H1 (cell line): ENCODE measurements around the gene GNA12. TPM values are rescaled to one million over a fixed set of nuclear protein-coding genes. Genes with fewer than 3 reads are reported as not detected.
"Not testable (repeated sequence)": the region's sequence is repeated elsewhere in the genome, so short reads cannot be mapped to it uniquely, and the experiment has no call there.

ENCODE experiments used
- CTCF ChIA-PET: fragments of 300-600 bp; sonication (Branson Sonifier 250); formaldehyde crosslinking; loops from one replicate; lab custom pipeline; 2021; ENCODE audit not compliant: partially characterized antibody; lab: Charles Lee
- POLR2A ChIA-PET: fragments of 300-600 bp; sonication (Branson Sonifier 250); formaldehyde crosslinking; loops from one replicate; lab custom pipeline; 2021; ENCODE audit warnings: inconsistent platforms; ENCODE audit not compliant: partially characterized antibody; lab: Charles Lee
- DNase-seq, 2 experiments: peaks; one replicate each; pipeline versions ENCODE4 v3.0.0 to v3.0.0-alpha.2; 2010 to 2022; ENCODE audit warnings: low spot score in 2 of 2, low read depth in 1 of 2, mixed read lengths in 1 of 2
- FAIRE-seq: peaks from 2 replicates; lab custom pipeline; 2011; peaks lifted over from hg19 to GRCh38; lab: Jason Lieb, UNC
- H2AFZ ChIP-seq: 2 replicates; pipeline ENCODE4 v1.8.1; 2012; ENCODE audit warnings: low read length, inconsistent platforms
- H2AK5ac ChIP-seq: 2 replicates; pipeline ENCODE4 v1.6.1; 2013; ENCODE audit warnings: low read depth, low read length
- H2BK120ac ChIP-seq: replicated peaks from 2 replicates; pipeline ENCODE3; 2013; ENCODE audit warnings: low read depth, low read length, inconsistent platforms
- H2BK12ac ChIP-seq: 2 replicates; pipeline ENCODE4 v1.6.1; 2013; ENCODE audit warnings: low read depth, low read length
- H2BK15ac ChIP-seq: 2 replicates; pipeline ENCODE4 v1.6.1; 2013; ENCODE audit warnings: low read length
- H2BK20ac ChIP-seq: 2 replicates; pipeline ENCODE4 v1.6.1; 2013; ENCODE audit warnings: low read length
- H2BK5ac ChIP-seq: 2 replicates; pipeline ENCODE4 v1.6.1; 2013; ENCODE audit warnings: low read depth, low read length
- H3K14ac ChIP-seq: 2 replicates; pipeline ENCODE4 v1.6.1; 2013; ENCODE audit warnings: inconsistent platforms; ENCODE audit not compliant: insufficient read length
- H3K18ac ChIP-seq: 2 replicates; pipeline ENCODE4 v1.6.1; 2013; ENCODE audit warnings: low read length; ENCODE audit errors: extremely low read depth
- H3K23ac ChIP-seq: 2 replicates; pipeline ENCODE4 v1.6.1; 2013; ENCODE audit warnings: inconsistent platforms; ENCODE audit not compliant: insufficient read length
- H3K23me2 ChIP-seq: 2 replicates; pipeline ENCODE4 v1.6.1; 2013; ENCODE audit warnings: low read depth, low read length
- H3K27ac ChIP-seq: 2 replicates; pipeline ENCODE4 v1.6.1; 2011; ENCODE audit warnings: low read depth, low read length, inconsistent platforms
- H3K27me3 ChIP-seq, 4 experiments: replicated peaks in 1 of 4; 1 replicate in 1 of 4; 2 replicates in 3 of 4; pipeline versions ENCODE4 v1.6.1 to v1.8.1; 2011 to 2013; ENCODE audit warnings: low read length in 3 of 4, mild to moderate bottlenecking in 3 of 4, inconsistent platforms in 2 of 4, mixed read lengths in 2 of 4, moderate library complexity in 1 of 4; ENCODE audit not compliant: control insufficient read depth in 3 of 4, insufficient read depth in 3 of 4; ENCODE audit errors: extremely low read depth in 1 of 4
- H3K36me3 ChIP-seq, 4 experiments: 2 replicates each; pipeline versions ENCODE4 v1.6.1 to v1.8.1; 2011 to 2013; ENCODE audit warnings: mild to moderate bottlenecking in 4 of 4, low read length in 3 of 4, moderate library complexity in 2 of 4, control low read depth in 1 of 4, inconsistent platforms in 1 of 4; ENCODE audit not compliant: insufficient read depth in 4 of 4, control insufficient read depth in 2 of 4
- H3K4ac ChIP-seq: replicated peaks from 2 replicates; pipeline ENCODE3; 2013; ENCODE audit warnings: low read length, low read depth, mixed read lengths, inconsistent platforms; ENCODE audit not compliant: insufficient read length
- H3K4me1 ChIP-seq, 4 experiments: replicated peaks in 1 of 4; 1 replicate in 1 of 4; 2 replicates in 3 of 4; pipeline versions ENCODE4 v1.6.1 to v1.8.1; 2011 to 2013; ENCODE audit warnings: low read length in 3 of 4, inconsistent platforms in 2 of 4, mixed read lengths in 1 of 4; ENCODE audit not compliant: insufficient read depth in 4 of 4, control insufficient read depth in 3 of 4
- H3K4me2 ChIP-seq, 2 experiments: 2 replicates each; pipeline versions ENCODE4 v1.6.1 to v1.8.1; 2011 to 2013; ENCODE audit warnings: low read depth in 2 of 2, low read length in 2 of 2, control low read depth in 1 of 2, inconsistent platforms in 1 of 2, mild to moderate bottlenecking in 1 of 2; ENCODE audit not compliant: insufficient read depth in 1 of 2
- H3K4me3 ChIP-seq, 4 experiments: fragments of 200-600, 300-600 bp in 1 of 4; sonication (generic), shearing (Covaris generic), sonication (Bioruptor Twin) in 1 of 4; 2 replicates each; pipeline versions ENCODE4 v1.5.1 to v1.8.1; 2011 to 2016; ENCODE audit warnings: low read length in 4 of 4, low read depth in 3 of 4, control low read depth in 2 of 4, inconsistent platforms in 2 of 4, mild to moderate bottlenecking in 2 of 4, mixed read lengths in 1 of 4, moderate library complexity in 1 of 4; ENCODE audit not compliant: insufficient read depth in 2 of 4; ENCODE audit errors: extremely low read depth in 1 of 4
- H3K56ac ChIP-seq: replicated peaks from 2 replicates; pipeline ENCODE3; 2013; ENCODE audit warnings: low read depth, mild to moderate bottlenecking, mixed read lengths, low read length, inconsistent platforms; ENCODE audit not compliant: insufficient read length
- H3K79me1 ChIP-seq: 2 replicates; pipeline ENCODE4 v1.6.1; 2013; ENCODE audit warnings: low read depth, low read length, control low read depth
- H3K79me2 ChIP-seq, 2 experiments: 2 replicates each; pipeline versions ENCODE4 v1.6.1 to v1.8.1; 2012 to 2013; ENCODE audit warnings: low read length in 2 of 2, mild to moderate bottlenecking in 2 of 2, inconsistent platforms in 1 of 2; ENCODE audit not compliant: insufficient read depth in 2 of 2, control insufficient read depth in 1 of 2
- H3K9ac ChIP-seq, 4 experiments: replicated peaks in 1 of 4; 1 replicate in 1 of 4; 2 replicates in 3 of 4; pipeline versions ENCODE4 v1.6.1 to v1.8.1; 2011 to 2013; ENCODE audit warnings: low read depth in 3 of 4, low read length in 3 of 4, control low read depth in 2 of 4, mild to moderate bottlenecking in 2 of 4, moderate library complexity in 2 of 4, inconsistent platforms in 1 of 4; ENCODE audit errors: extremely low read depth in 1 of 4
- H3K9me3 ChIP-seq, 2 experiments: 2 replicates each; pipeline versions ENCODE4 v1.6.1 to v1.8.1; 2012 to 2013; ENCODE audit warnings: mild to moderate bottlenecking in 2 of 2, moderate library complexity in 2 of 2, control low read depth in 1 of 2, inconsistent platforms in 1 of 2, low read depth in 1 of 2, low read length in 1 of 2, mixed read lengths in 1 of 2; ENCODE audit not compliant: insufficient read depth in 2 of 2
- H4K20me1 ChIP-seq, 2 experiments: replicated peaks in 1 of 2; 2 replicates each; pipeline versions ENCODE3 to v1.8.1; 2011 to 2013; ENCODE audit warnings: inconsistent platforms in 2 of 2, low read length in 2 of 2, mild to moderate bottlenecking in 1 of 2; ENCODE audit not compliant: insufficient read depth in 2 of 2, control insufficient read depth in 1 of 2
- H4K5ac ChIP-seq: 2 replicates; pipeline ENCODE4 v1.6.1; 2013; ENCODE audit warnings: low read length, low read depth, mixed read lengths, inconsistent platforms; ENCODE audit not compliant: insufficient read length
- H4K8ac ChIP-seq: 2 replicates; pipeline ENCODE4 v1.8.0; 2013; ENCODE audit warnings: mild to moderate bottlenecking, moderate library complexity, low read length, inconsistent platforms; ENCODE audit not compliant: insufficient read depth; ENCODE audit errors: extremely low read depth
- H4K91ac ChIP-seq: replicated peaks from 2 replicates; pipeline ENCODE3; 2013; ENCODE audit warnings: low read length, mixed read lengths, inconsistent platforms; ENCODE audit not compliant: insufficient read length
- WGBS, 2 experiments: shearing (Covaris generic) in 1 of 2; methylation state at CpG; one replicate each; pipeline versions ENCODE4 v1.1.6 to v1.1.7; 2013 to 2015; ENCODE audit warnings: low lambda C conversion rate in 2 of 2, mixed read lengths in 2 of 2, inconsistent platforms in 1 of 2, low coverage in 1 of 2, missing lambda C conversion rate in 1 of 2; ENCODE audit not compliant: insufficient replicate concordance in 2 of 2, insufficient coverage in 1 of 2, insufficient read length in 1 of 2; ENCODE audit errors: extremely low coverage in 1 of 2, missing lambda C conversion rate in 1 of 2; 5-methylcytosine and 5-hydroxymethylcytosine counted together
- polyA plus RNA-seq, 7 experiments: library from polyadenylated mRNA; depleted of rRNA in 3 of 7; stranded (reverse) in 5 of 7; unstranded in 2 of 7; fragments of >200 nt in 5 of 7; fragments of 200-250 nt in 2 of 7; gene quantifications; 1 replicate in 5 of 7; 2 replicates in 1 of 7; 4 replicates in 1 of 7; pipeline versions ENCODE4 v1.2.1 to v1.2.3, GENCODE V29; 2011 to 2013; ENCODE audit warnings: missing spikeins in 2 of 7, mixed read lengths in 2 of 7
- total RNA-seq: library from RNA; stranded (reverse); fragmentation: NEBNext Ultra II Directional; extraction: Animal tissue kit (Norgen Biotek cat#: 25700); gene quantifications from 2 replicates; pipeline ENCODE4 v1.2.1, GENCODE V29; 2021

Gene GNA12
- total and polyA plus RNA-seq, 2 of the 8 experiments (the other 6 are each of a cell fraction or from before 2014, with no cell fraction given): 96.5 to 109 TPM

GRCh38 chr7:2727206-2727605, 116.9 kb downstream of the GNA12 start:
- H3K4ac ChIP-seq, H3K4me1 ChIP-seq, H3K9ac ChIP-seq, H3K14ac ChIP-seq, H3K23me2 ChIP-seq, H2BK20ac ChIP-seq, H3K4me2 ChIP-seq, H2AFZ ChIP-seq, H3K56ac ChIP-seq, H2BK15ac ChIP-seq, H4K8ac ChIP-seq, DNase-seq, H3K18ac ChIP-seq, H4K91ac ChIP-seq, H3K27ac ChIP-seq, H3K27me3 ChIP-seq, H3K9me3 ChIP-seq, H3K23ac ChIP-seq, H3K4me3 ChIP-seq, H2BK5ac ChIP-seq, H2AK5ac ChIP-seq, H2BK120ac ChIP-seq, H4K5ac ChIP-seq, H2BK12ac ChIP-seq, FAIRE-seq: not testable (repeated sequence)
- Histone ChIP-seq H3K79me2 (peaks cover 0 to 12% of the 10 kb centered on the region in 2 experiments; a peak in 1 of 4 replicates), H3K79me1 (peaks cover 15% of the 10 kb centered on the region; the same call in 1 of the 2 replicates), H4K20me1 (peaks cover 1 to 14% of the 10 kb centered on the region in 2 experiments), H3K36me3 (peaks cover 7 to 28% (median 15%) of the 10 kb centered on the region in 4 experiments)
- 90% methylated on average over 13 of the region's 13 CpGs; no CpG with 5 or more reads in 1 of the 2 experiments for WGBS, 2 experiments
- CTCF ChIA-PET: interaction anchor here (5.2 to 11.4 kb wide), 2 partner anchors 8 to 20 kb away, joined by 27 to 125 read pairs; no protein-coding TSS in a partner anchor
- POLR2A ChIA-PET: interaction anchor here (0.6 to 1.1 kb wide), 3 partner anchors 15 to 954 kb away, joined by 3 to 4 read pairs (median 3); no protein-coding TSS in a partner anchor
